ENCODE data around the gene PPWD1.
A peak's percentile ranks its signal among the peaks of the same experiment; 100 is the strongest.
"Not testable (repeated sequence)": the region's sequence is repeated elsewhere in the genome, so short reads cannot be mapped to it uniquely, and the experiment has no call there.

Gene PPWD1

GRCh38 chr5:65556718-65557117 lies 6.4 kb upstream of the PPWD1 start:
- H3K4me3 ChIP-seq (ENCODE audit: low read depth, low read length), result no peak overlapping the region
- H3K36me3 ChIP-seq (replicated peaks), result no peaks in the 10 kb centered on the region
- no peak for DNase-seq
- no peaks in the 10 kb centered on the region for H3K27me3 ChIP-seq (replicated peaks)
- in situ Hi-C loops (cut with HindIII; ENCODE audit: low pct_ligation_motif_present, low sequenced_read_pairs), result no loop called here
- no peak for TF ChIP-seq CTCF (IDR thresholded peaks at IDR 0.05; ENCODE audit: low read depth, low read length, missing control alignments)
- H3K27ac ChIP-seq, result no peak overlapping the region

GRCh38 chr5:65563777-65564176 lies 681 bp downstream of the PPWD1 start:
- H3K36me3 ChIP-seq (replicated peaks), result no peaks in the 10 kb centered on the region
- in situ Hi-C loops (cut with HindIII; ENCODE audit: low pct_ligation_motif_present, low sequenced_read_pairs), result no loop called here
- TF ChIP-seq CTCF (IDR thresholded peaks at IDR 0.05; ENCODE audit: low read depth, low read length, missing control alignments), result no peak
- H3K27me3 ChIP-seq (replicated peaks), result no peaks in the 10 kb centered on the region
- H3K27ac ChIP-seq, result peak overlapping the region; percentile 80
- peak overlapping the region; percentile 94 for H3K4me3 ChIP-seq (ENCODE audit: low read depth, low read length)
- DNase-seq, result no peak

- DNase-seq, result no peak
- H3K27me3 ChIP-seq (replicated peaks), result no peaks in the 10 kb centered on the region
- H3K36me3 ChIP-seq (replicated peaks), result no peaks in the 10 kb centered on the region
- H3K27ac ChIP-seq, result no peak overlapping the region
- in situ Hi-C loops (cut with HindIII; ENCODE audit: low pct_ligation_motif_present, low sequenced_read_pairs), result no loop called here
- no peak overlapping the region for H3K4me3 ChIP-seq (ENCODE audit: low read depth, low read length)
- TF ChIP-seq CTCF (IDR thresholded peaks at IDR 0.05; ENCODE audit: low read depth, low read length, missing control alignments), result no peak
Observed at GRCh38 chr5:65566505-65566904, 3.4 kb downstream of the PPWD1 start.

GRCh38 chr5:65570598-65571226 lies 7.6 kb downstream of the PPWD1 start:
- no peak overlapping the region for H3K4me3 ChIP-seq (ENCODE audit: low read depth, low read length)
- no peak for DNase-seq
- no peak overlapping the region for H3K27ac ChIP-seq
- in situ Hi-C loops (cut with HindIII; ENCODE audit: low pct_ligation_motif_present, low sequenced_read_pairs), result no loop called here
- H3K27me3 ChIP-seq (replicated peaks), result no peaks in the 10 kb centered on the region
- H3K36me3 ChIP-seq (replicated peaks), result peaks cover 9% of the 10 kb centered on the region
- no peak for TF ChIP-seq CTCF (IDR thresholded peaks at IDR 0.05; ENCODE audit: low read depth, low read length, missing control alignments)

- Histone ChIP-seq H3K27ac (no peak overlapping the region), H3K4me3 (ENCODE audit: low read depth, low read length) (no peak overlapping the region), H3K36me3 (replicated peaks) (peaks cover 19% of the 10 kb centered on the region), H3K27me3 (replicated peaks) (no peaks in the 10 kb centered on the region)
- in situ Hi-C loops (cut with HindIII; ENCODE audit: low pct_ligation_motif_present, low sequenced_read_pairs), result no loop called here
- no peak for DNase-seq
- TF ChIP-seq CTCF (IDR thresholded peaks at IDR 0.05; ENCODE audit: low read depth, low read length, missing control alignments), result no peak
Observed at GRCh38 chr5:65577141-65577540, 14.0 kb downstream of the PPWD1 start.

GRCh38 chr5:65588694-65589093 lies 25.6 kb downstream of the PPWD1 start:
- Histone ChIP-seq H3K4me3 (ENCODE audit: low read depth, low read length) (no peak overlapping the region), H3K27ac (no peak overlapping the region), H3K36me3 (replicated peaks) (peaks cover 19% of the 10 kb centered on the region), H3K27me3 (replicated peaks) (no peaks in the 10 kb centered on the region)
- in situ Hi-C loops (cut with HindIII; ENCODE audit: low pct_ligation_motif_present, low sequenced_read_pairs), result no loop called here
- no peak for DNase-seq
- no peak for TF ChIP-seq CTCF (IDR thresholded peaks at IDR 0.05; ENCODE audit: low read depth, low read length, missing control alignments)

- H3K27ac ChIP-seq; H3K4me3 ChIP-seq (ENCODE audit: low read depth, low read length); in situ Hi-C loops (cut with HindIII; ENCODE audit: low pct_ligation_motif_present, low sequenced_read_pairs); DNase-seq; H3K27me3 ChIP-seq (replicated peaks): not testable (repeated sequence)
- peaks cover 31% of the 10 kb centered on the region for H3K36me3 ChIP-seq (replicated peaks)
Observed at GRCh38 chr5:65601761-65602160, 38.7 kb downstream of the PPWD1 start.

Data from brain microvascular endothelial cell (primary cell).